GM06990 (cell line): Measurements from ENCODE around the gene CHML.

Experiments used
- DNase-seq: peaks from one replicate; pipeline ENCODE4 v3.0.0-alpha.2; 2011; ENCODE audit not compliant: insufficient read length; ENCODE audit errors: extremely low read depth
- H3K27me3 ChIP-seq: replicated peaks from 2 replicates; pipeline ENCODE4 v1.6.0; 2011; ENCODE audit warnings: low read length; ENCODE audit not compliant: control insufficient read depth, insufficient read depth
- H3K36me3 ChIP-seq: 2 replicates; pipeline ENCODE4 v1.5.1; 2011; ENCODE audit warnings: low read length; ENCODE audit not compliant: control insufficient read depth, insufficient read depth
- H3K4me3 ChIP-seq: replicated peaks from 2 replicates; pipeline ENCODE4 v1.5.1; 2011; ENCODE audit warnings: low read depth, mild to moderate bottlenecking, control low read depth, low read length
- TF ChIP-seq, protein P1 (sequence below): IDR thresholded peaks from 2 replicates; pipeline ENCODE4 v1.5.1; 2011; ENCODE audit warnings: low read length, control low read depth, mild to moderate bottlenecking, inconsistent platforms; ENCODE audit not compliant: insufficient read depth, poor library complexity, severe bottlenecking

The CHML gene

GRCh38 chr1:241654019-241654418 is 13.8 kb upstream of the CHML start:
- Histone ChIP-seq H3K36me3 (no peaks in the 10 kb centered on the region), H3K4me3 (no peak overlapping the region), H3K27me3 (no peaks in the 10 kb centered on the region)
- TF ChIP-seq, protein P1, sequence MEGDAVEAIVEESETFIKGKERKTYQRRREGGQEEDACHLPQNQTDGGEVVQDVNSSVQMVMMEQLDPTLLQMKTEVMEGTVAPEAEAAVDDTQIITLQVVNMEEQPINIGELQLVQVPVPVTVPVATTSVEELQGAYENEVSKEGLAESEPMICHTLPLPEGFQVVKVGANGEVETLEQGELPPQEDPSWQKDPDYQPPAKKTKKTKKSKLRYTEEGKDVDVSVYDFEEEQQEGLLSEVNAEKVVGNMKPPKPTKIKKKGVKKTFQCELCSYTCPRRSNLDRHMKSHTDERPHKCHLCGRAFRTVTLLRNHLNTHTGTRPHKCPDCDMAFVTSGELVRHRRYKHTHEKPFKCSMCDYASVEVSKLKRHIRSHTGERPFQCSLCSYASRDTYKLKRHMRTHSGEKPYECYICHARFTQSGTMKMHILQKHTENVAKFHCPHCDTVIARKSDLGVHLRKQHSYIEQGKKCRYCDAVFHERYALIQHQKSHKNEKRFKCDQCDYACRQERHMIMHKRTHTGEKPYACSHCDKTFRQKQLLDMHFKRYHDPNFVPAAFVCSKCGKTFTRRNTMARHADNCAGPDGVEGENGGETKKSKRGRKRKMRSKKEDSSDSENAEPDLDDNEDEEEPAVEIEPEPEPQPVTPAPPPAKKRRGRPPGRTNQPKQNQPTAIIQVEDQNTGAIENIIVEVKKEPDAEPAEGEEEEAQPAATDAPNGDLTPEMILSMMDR, result no peak
- DNase-seq, result no peak

DNA sequence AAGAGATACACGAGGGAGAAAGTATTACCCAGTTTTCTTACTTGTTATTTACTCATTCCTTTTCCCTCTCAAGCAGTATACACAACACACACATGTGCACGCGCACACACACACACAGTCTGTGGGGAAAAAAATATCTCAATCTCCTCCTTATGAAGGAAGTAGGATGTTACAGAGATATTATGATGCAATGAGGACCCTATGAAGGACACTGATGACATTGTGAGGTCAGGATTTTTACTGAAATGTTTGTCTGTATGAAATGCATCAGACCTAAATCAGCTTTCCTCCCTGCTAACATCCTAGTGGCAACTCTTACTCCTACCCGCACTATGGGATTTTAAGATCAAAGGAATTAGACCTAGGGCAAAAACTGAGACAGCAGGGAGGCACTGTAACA is 11.8 kb upstream of the CHML start, which contains the start of gene WDR64:
Gene WDR64, plus strand, starts transcription at position 270 of the 400 bp plus-strand sequence. CDS start 204 bp downstream, outside the sequence.
- no peaks in the 10 kb centered on the region for H3K27me3 ChIP-seq
- H3K4me3 ChIP-seq, result no peak within 1 kb of the TSS
- no peak for DNase-seq
- H3K36me3 ChIP-seq, result no peaks in the 10 kb centered on the region
- TF ChIP-seq, protein P1, result no peak

- DNase-seq, result no peak
- Histone ChIP-seq H3K27me3 (no peaks in the 10 kb centered on the region), H3K4me3 (no peak overlapping the region), H3K36me3 (no peaks in the 10 kb centered on the region)
- TF ChIP-seq, protein P1, result no peak
Observed at GRCh38 chr1:241648159-241648558, 8.0 kb upstream of the CHML start.

DNA sequence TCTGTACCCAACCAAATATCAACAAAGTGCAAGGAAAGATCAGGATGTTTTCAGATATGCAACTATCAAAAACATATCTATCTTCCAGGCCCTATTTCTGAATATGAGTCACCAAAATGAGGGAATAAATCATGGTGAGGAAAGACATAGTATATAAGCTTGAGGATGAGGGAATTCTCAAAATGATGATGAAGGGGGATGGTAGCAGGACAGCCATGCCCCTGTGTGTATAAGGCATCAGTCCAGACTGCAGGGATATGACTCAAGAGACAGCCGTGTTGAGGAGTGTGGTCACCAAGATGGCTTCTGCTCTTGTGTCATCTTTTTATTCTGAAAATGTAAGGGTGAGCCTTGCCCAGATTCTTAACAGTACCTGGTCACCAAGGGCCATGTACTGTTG is 7.5 kb upstream of the CHML start:
- no peak for DNase-seq
- Histone ChIP-seq H3K27me3 (no peaks in the 10 kb centered on the region), H3K4me3 (no peak overlapping the region), H3K36me3 (no peaks in the 10 kb centered on the region)
- TF ChIP-seq, protein P1, result no peak

DNA sequence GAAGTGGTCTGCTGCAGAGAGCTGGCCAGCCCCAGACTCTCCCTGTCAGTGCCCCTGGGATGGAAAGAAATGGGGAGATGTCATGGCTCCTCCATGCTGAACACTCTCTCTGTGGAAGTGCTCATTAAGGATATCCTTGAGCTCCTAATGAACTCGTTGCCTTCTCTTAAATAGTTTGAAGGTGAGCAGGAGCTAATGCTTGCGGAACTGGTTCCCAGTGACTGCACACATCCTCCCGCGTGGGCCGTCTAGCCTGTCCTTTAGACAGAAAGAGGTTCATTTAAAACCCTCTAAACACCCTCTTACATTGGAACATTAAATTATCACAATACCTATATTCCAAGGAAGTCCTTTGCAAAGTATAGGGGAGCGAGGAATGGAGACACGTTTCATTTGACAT is 6.0 kb upstream of the CHML start:
- DNase-seq, result no peak
- Histone ChIP-seq H3K36me3 (no peaks in the 10 kb centered on the region), H3K4me3 (no peak overlapping the region), H3K27me3 (no peaks in the 10 kb centered on the region)
- TF ChIP-seq, protein P1, result no peak

DNA sequence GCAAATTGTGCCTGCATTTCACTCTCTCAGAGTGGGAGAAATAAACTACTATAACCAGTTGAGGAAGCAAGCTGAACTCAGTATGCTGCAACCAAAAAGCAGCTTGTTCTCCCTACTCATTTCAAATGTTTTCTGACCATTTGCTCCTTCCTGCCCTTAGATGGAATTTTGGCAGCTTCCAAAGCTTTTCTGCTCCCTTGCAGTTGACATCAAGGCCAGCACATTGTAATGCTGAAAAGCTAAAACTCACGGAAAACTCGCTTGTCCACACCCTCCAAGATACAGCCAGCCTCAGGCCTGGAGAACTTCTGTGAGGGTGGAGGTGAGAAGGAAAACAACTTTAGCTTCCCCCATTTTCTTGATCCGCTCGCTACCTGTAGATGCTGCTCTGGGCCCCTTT is 5.0 kb upstream of the CHML start:
- Histone ChIP-seq H3K27me3 (no peaks in the 10 kb centered on the region), H3K36me3 (no peaks in the 10 kb centered on the region), H3K4me3 (no peak overlapping the region)
- no peak for DNase-seq
- TF ChIP-seq, protein P1, result no peak
